ENCODE results near the gene RBM12.

GRCh38 chr20:35641743-35642142, 23.0 kb downstream of the RBM12 start:
- no peak for TF ChIP-seq CTCF (IDR thresholded peaks at IDR 0.05; ENCODE audit: borderline replicate concordance, extremely low read depth, low read length, poor library complexity, severe bottlenecking)
- no peak for TF ChIP-seq EZH2 (IDR thresholded peaks at IDR 0.05; ENCODE audit: borderline replicate concordance, low read depth, low read length, severe bottlenecking)
